Bronchial epithelial cell (primary cell): ENCODE results near the gene KLF7. TPM values are rescaled to one million over a fixed set of nuclear protein-coding genes. Genes with fewer than 3 reads are reported as not detected.

Source experiments
- DNase-seq: peaks from one replicate; pipeline ENCODE4 v3.0.0-alpha.2; 2010; ENCODE audit warnings: low read depth
- FAIRE-seq: peaks from 2 replicates; lab custom pipeline; 2011; peaks lifted over from hg19 to GRCh38; lab: Jason Lieb, UNC
- H3K27me3 ChIP-seq: 2 replicates; pipeline ENCODE4 v1.5.1; 2011; ENCODE audit warnings: low read length; ENCODE audit not compliant: control insufficient read depth, insufficient read depth
- H3K36me3 ChIP-seq: 2 replicates; pipeline ENCODE4 v1.5.1; 2011; ENCODE audit warnings: low read length; ENCODE audit not compliant: control insufficient read depth, insufficient read depth
- H3K4me3 ChIP-seq: 2 replicates; pipeline ENCODE4 v1.5.1; 2011; ENCODE audit warnings: mild to moderate bottlenecking, low read depth, low read length, control low read depth
- total RNA-seq: library from RNA; depleted of rRNA; stranded (reverse); fragments of >200 nt; gene quantifications from 2 replicates; pipeline ENCODE4 v1.2.1, GENCODE V29; 2014
- TF ChIP-seq, protein P1 (sequence below): IDR thresholded peaks from 2 replicates; pipeline ENCODE4 v1.5.1; 2011; ENCODE audit warnings: mild to moderate bottlenecking, moderate library complexity, low read length, control low read depth, inconsistent platforms; ENCODE audit not compliant: insufficient read depth, severe bottlenecking

Gene KLF7
- total RNA-seq, 1 donor from 2014 or later, result 40.5 TPM

DNA sequence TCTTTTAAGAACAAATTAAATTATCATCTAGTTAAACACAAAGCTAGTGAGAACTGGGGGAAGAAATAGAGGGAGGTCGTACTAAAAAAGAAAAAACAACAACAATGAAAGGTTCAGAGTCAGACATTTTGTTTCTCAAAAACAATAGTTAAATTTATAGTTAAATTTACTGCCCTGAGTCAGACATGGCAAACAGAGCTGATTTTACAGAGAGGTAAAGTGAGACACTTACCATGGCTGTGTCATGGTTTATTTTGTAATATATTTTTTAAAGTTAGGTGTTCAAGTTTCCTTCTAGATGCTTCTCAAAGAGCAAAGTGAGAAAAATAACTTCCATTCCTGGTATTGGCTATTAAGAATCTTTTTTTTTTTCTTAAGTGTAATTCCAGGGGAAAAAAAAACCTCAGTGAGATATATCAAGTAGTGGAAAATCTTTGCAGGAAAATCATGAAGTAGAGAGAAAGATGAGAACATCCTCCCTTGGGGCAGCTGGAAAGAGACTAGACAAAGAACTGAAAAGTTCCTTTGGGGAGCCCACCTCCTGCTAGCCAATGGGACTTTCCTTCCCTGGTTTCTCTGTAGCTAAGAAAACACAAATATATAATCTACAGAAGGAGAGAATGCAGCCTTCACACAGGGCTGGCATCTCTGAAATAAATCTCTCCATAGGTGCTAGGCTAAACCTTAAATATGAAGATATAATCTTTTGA, 12.3 kb downstream of the KLF7 start:
- Histone ChIP-seq H3K4me3 (no peak overlapping the region), H3K27me3 (no peaks in the 10 kb centered on the region), H3K36me3 (peaks cover 6% of the 10 kb centered on the region)
- TF ChIP-seq, protein P1, sequence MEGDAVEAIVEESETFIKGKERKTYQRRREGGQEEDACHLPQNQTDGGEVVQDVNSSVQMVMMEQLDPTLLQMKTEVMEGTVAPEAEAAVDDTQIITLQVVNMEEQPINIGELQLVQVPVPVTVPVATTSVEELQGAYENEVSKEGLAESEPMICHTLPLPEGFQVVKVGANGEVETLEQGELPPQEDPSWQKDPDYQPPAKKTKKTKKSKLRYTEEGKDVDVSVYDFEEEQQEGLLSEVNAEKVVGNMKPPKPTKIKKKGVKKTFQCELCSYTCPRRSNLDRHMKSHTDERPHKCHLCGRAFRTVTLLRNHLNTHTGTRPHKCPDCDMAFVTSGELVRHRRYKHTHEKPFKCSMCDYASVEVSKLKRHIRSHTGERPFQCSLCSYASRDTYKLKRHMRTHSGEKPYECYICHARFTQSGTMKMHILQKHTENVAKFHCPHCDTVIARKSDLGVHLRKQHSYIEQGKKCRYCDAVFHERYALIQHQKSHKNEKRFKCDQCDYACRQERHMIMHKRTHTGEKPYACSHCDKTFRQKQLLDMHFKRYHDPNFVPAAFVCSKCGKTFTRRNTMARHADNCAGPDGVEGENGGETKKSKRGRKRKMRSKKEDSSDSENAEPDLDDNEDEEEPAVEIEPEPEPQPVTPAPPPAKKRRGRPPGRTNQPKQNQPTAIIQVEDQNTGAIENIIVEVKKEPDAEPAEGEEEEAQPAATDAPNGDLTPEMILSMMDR, result no peak
- FAIRE-seq (no peak), DNase-seq (no peak)

DNA sequence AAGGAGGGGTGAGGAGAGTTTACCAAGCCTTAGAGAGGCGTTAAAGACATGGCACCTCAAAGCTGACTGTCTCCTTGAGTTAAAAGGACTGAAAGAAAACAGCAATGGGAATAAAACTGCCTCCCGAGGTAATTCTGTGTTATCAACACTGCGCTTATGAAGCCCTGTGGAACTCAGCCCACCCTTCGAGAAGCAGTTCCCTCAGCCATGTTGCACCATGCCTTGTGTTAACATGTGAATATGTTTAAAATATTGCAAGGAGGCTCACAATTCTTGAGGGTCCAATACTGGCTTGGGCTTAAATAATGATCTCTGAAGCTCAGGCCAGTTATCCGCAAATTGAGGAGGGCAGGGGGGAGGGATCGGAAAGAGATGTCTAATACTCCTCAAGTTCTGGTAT, 14.7 kb downstream of the KLF7 start:
- no peak for DNase-seq
- Histone ChIP-seq H3K36me3 (peaks cover 12% of the 10 kb centered on the region), H3K27me3 (no peaks in the 10 kb centered on the region), H3K4me3 (no peak overlapping the region)
- TF ChIP-seq, protein P1, result no peak
- FAIRE-seq, result no peak

DNA sequence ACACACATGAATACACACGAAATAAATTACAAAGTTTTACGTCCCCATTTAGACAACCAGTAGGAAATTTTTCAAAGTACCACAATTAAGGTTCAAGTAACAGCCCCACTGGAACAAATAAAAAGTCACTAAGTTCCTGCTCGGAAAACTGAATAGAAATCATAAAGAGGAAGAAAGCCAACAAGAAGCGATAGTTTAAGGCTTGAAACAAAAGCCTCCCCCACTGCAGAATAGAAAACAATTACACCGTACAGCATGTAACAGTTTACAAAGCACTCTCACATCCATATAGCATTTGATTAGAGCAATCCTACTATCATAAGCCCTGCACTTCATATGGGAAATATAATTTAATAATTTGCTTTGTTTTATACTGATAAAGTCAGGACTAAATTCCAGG, 15.5 kb downstream of the KLF7 start:
- no peak for FAIRE-seq
- TF ChIP-seq, protein P1, result no peak
- Histone ChIP-seq H3K36me3 (peaks cover 12% of the 10 kb centered on the region), H3K4me3 (no peak overlapping the region), H3K27me3 (no peaks in the 10 kb centered on the region)
- no peak for DNase-seq

DNA sequence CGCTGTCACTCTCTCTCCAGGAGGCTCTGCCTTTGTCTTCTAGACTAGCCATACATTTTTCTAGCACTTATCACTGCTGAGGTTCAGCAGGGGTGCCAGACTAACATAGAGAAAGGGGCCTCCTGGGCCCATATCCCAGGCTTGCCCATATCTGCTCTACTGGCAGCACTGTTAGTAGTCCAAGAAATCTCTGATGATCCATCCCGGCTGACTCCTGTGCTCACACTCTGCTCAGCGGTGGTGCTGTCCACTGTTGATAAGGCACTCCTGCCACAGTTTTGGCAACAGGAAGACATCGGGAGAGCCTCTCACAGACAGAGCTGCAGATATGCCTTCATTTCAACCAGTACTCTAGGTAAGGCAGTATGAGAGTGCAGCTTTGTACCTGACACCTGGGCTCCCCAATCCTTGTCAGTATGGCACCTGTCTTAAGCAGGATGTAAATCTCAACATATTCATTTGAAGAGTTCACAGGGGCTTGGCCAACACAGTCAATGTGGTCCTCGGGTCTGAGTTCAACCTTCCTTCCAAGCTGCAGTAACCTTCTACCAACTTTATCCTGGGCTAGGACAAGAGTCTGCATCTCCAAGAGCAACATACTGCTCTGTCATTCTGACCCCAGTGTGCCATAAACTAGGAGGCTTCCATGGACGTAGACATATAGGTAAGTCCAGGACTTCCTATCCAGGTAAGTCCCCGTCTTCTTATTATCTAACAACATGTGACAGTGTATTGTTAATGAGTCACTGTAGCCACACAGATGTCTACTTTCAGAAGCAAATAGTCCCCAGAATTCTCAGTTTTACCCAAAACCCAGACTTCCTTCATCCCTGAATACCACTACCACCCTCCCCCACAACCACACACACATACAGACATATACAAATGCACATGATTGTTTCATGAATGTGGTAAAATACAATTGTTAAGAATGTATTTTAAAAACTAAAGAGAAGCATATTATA, 16.2 kb downstream of the KLF7 start:
- no peaks in the 10 kb centered on the region for H3K27me3 ChIP-seq
- TF ChIP-seq, protein P1, result no peak
- no peak overlapping the region for H3K4me3 ChIP-seq
- peaks cover 15% of the 10 kb centered on the region for H3K36me3 ChIP-seq
- DNase-seq (no peak), FAIRE-seq (no peak)

DNA sequence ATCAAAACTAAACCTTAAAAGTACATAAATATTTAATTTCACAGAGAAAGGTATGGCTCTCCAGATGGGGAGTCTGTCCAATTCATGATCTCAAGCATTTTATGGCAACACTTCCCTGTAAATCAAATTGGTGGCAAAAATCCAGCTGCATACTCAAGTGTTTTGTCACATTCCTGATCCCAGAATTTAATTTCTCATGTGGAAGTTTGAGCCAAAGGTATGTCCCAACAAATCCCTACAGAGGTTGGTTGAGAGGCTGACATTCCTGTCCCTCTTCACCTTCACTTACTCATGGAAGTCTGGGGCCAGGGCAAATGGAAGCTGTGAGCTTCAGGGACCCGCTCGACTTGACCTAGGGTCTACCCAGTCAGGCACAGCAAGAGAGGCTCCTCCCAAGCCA, 17.7 kb downstream of the KLF7 start:
- FAIRE-seq (no peak), DNase-seq (peak; percentile 65)

More for the DNA sequence above, 17.7 kb downstream of the KLF7 start:
- Histone ChIP-seq H3K36me3 (peaks cover 19% of the 10 kb centered on the region), H3K27me3 (no peaks in the 10 kb centered on the region), H3K4me3 (no peak overlapping the region)
- TF ChIP-seq, protein P1, result no peak
